Measurements from ENCODE around the gene ANKS3. TPM values are rescaled to one million over a fixed set of nuclear protein-coding genes. Genes with fewer than 3 reads are reported as not detected.

Gene ANKS3
- total RNA-seq, 2 donors from 2014 or later = 10.1 to 23.2 TPM

DNA sequence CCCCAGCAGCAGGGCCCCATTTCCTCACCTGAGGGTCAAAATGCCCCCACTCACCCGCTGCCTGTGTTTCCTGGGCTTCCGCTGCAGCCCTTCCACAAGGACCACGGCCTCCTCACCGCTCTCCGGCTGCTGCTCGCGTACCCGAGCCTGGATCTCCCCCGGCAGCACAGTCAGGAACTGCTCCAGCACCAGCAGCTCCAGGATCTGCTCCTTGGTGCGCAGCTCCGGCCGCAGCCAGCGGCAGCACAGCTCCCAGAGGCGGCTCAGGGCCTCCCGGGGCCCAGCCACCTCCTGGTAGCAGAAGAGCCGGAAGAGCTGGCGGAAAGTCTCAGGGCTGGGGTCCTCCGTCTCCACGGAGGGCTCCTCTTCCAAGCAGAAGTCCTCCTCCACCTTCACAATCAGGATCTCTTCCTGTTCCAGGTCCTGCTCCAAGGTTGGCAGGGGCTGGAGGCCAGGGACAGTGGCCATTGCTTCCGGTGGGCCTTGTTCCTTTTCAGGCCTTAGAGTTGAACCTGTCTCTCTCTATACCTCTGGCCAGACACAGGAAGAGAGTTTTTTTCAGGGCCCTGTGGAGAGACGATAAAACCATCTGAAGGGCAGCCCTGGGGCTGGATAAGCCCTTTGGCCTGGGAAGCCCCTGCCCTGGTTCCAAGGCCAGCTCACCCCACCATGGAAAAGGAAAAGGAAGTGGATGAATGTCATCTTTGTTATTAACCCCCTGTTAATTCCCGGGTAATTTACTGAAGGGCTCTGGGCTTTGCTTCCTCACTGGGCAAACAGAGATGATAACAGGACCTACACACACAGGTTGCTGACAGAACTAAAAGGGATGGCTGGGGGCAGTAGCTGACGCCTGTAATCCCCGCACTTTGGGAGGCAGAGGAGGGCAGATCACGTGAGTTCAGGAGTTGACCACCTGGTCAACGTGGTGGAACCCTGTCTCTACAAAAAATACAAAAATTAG is 31.7 kb upstream of the ANKS3 start:
- Histone ChIP-seq H3K4me1 (peaks cover 15% of the 10 kb centered on the region), H3K4me3 (peak overlapping the region; percentile 97), H3K27ac (peak overlapping the region; percentile 90), H3K27me3 (no peaks in the 10 kb centered on the region), H3K36me3 (no peaks in the 10 kb centered on the region), H3K9me3 (no peaks in the 10 kb centered on the region), H3K9ac (ENCODE audit: low read depth in 2 of 2, low read length in 2 of 2) (peak overlapping the region; percentile 87 to 96)
- no peak for DNase-seq
- TF ChIP-seq, protein P1, sequence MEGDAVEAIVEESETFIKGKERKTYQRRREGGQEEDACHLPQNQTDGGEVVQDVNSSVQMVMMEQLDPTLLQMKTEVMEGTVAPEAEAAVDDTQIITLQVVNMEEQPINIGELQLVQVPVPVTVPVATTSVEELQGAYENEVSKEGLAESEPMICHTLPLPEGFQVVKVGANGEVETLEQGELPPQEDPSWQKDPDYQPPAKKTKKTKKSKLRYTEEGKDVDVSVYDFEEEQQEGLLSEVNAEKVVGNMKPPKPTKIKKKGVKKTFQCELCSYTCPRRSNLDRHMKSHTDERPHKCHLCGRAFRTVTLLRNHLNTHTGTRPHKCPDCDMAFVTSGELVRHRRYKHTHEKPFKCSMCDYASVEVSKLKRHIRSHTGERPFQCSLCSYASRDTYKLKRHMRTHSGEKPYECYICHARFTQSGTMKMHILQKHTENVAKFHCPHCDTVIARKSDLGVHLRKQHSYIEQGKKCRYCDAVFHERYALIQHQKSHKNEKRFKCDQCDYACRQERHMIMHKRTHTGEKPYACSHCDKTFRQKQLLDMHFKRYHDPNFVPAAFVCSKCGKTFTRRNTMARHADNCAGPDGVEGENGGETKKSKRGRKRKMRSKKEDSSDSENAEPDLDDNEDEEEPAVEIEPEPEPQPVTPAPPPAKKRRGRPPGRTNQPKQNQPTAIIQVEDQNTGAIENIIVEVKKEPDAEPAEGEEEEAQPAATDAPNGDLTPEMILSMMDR (IDR thresholded peaks at IDR 0.05) = no peak
- intact Hi-C loops (cut with DNase I) = no loop called here

DNA sequence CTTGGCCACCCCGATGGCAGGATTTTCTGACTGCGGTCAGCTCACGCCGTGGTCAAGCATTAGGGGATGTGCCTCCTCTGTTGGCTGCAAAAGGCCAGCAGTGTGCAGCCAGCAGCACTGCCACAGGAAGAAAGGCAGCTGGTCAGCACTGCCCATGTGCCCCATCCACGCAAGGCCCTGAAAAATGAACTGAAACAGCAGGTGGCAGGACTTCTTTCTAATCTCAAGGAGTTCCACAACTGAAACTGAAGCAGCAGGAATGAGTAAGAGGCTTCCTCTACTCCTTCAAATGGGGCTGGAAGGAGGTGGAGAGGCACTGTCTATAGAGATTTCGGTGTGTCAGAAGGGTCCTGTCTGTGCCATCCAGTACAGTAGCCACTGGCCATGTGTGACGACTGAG is 29.7 kb upstream of the ANKS3 start:
- Histone ChIP-seq H3K9ac (ENCODE audit: low read depth in 2 of 2, low read length in 2 of 2) (no peak overlapping the region), H3K27me3 (no peaks in the 10 kb centered on the region), H3K27ac (no peak overlapping the region), H3K4me1 (peaks cover 15% of the 10 kb centered on the region), H3K36me3 (peaks cover 7% of the 10 kb centered on the region), H3K9me3 (no peaks in the 10 kb centered on the region), H3K4me3 (no peak overlapping the region)
- TF ChIP-seq, protein P1 (IDR thresholded peaks at IDR 0.05) = no peak
- DNase-seq = no peak
- intact Hi-C loops (cut with DNase I) = no loop called here

DNA sequence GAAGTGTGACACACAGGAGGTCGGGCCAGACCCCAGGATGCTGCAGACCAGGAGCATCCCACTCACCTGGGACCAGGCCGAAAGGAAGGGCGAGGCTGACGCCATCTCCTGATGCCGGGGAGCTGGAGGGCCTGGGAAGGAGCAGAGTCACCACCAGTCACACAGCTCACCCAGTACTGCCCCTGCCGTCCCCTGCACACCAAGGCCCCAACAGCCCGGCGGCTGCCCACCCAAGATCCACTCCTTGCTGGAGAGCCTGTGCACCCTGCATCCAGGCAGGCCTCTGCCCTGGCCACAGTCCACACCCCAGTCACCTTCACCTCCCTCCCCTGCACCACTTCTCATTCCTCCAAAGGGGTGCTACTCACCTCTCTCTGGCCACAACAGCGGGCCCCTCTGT is 28.1 kb upstream of the ANKS3 start:
- no peak overlapping the region for H3K4me3 ChIP-seq
- H3K9me3 ChIP-seq = no peaks in the 10 kb centered on the region
- no peak for DNase-seq
- peaks cover 11% of the 10 kb centered on the region for H3K4me1 ChIP-seq
- H3K27me3 ChIP-seq = no peaks in the 10 kb centered on the region
- TF ChIP-seq, protein P1 (IDR thresholded peaks at IDR 0.05) = no peak
- intact Hi-C loops (cut with DNase I) = no loop called here
- peaks cover 7% of the 10 kb centered on the region for H3K36me3 ChIP-seq
- H3K27ac ChIP-seq = no peak overlapping the region
- no peak overlapping the region for H3K9ac ChIP-seq (ENCODE audit: low read depth in 2 of 2, low read length in 2 of 2)

DNA sequence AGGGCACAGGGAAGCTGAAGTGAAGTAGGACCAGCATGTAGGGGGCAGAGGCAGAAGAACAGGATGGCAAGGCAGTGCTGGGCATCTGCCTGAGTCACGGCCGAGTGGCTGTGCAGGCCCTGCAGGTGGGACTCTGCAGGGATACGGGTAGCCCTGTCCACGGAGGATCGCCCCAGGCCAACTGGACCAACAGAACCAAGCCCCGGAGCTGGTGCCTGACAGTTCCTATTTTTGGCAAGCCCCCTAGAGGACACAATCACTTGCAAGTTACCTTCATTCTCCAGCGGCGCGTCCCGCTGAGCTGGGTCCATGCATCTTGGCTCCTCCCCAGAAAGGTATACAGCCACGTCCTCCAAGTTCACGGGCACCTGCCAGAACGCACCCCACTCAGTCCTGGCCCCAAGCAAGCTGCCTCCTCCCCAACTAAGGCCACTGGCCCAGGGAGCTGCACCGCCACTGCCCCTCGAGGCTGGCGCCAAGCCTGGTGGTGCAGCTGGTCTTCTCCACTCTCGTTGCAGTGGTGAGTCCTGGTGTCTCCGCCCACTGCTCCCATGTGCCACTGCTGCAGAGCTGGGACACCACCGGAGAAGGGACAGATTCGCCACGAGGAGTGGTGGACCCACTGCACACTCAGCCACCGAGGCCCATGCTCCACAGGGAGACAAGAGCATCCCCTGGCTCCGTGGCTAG is 26.3 kb upstream of the ANKS3 start:
- Histone ChIP-seq H3K27ac (no peak overlapping the region), H3K4me3 (no peak overlapping the region), H3K27me3 (no peaks in the 10 kb centered on the region), H3K4me1 (peaks cover 1% of the 10 kb centered on the region), H3K9ac (ENCODE audit: low read depth in 2 of 2, low read length in 2 of 2) (no peak overlapping the region), H3K9me3 (no peaks in the 10 kb centered on the region), H3K36me3 (peaks cover 7% of the 10 kb centered on the region)
- TF ChIP-seq, protein P1 (IDR thresholded peaks at IDR 0.05) = no peak
- no peak for DNase-seq
- intact Hi-C loops (cut with DNase I) = no loop called here

DNA sequence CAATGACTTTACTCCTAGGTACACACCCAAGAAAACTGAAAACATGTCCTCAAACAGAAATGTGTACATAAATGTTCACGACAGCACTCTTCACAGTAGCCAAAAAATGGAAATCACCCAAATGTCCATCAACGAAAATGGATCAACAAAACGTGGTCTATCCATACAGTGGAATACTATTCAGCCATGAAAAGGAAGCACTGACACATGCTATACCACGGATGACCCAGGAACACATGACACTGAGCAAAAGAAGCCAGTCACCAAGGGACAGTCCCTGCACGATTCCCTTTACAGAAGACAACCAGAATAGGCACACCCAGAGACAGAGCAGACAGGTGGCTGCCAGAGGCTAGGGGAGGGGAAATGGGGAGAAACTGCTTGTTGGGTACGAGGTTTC is 21.6 kb upstream of the ANKS3 start:
- Histone ChIP-seq H3K36me3 (peaks cover 11% of the 10 kb centered on the region), H3K27me3 (no peaks in the 10 kb centered on the region), H3K4me1 (no peaks in the 10 kb centered on the region), H3K9ac (ENCODE audit: low read depth in 2 of 2, low read length in 2 of 2) (no peak overlapping the region), H3K9me3 (no peaks in the 10 kb centered on the region), H3K27ac (no peak overlapping the region), H3K4me3 (no peak overlapping the region)
- TF ChIP-seq, protein P1 (IDR thresholded peaks at IDR 0.05) = no peak
- intact Hi-C loops (cut with DNase I) = no loop called here
- no peak for DNase-seq

All from colonic mucosa (tissue), 4 donors.